ENCODE results near the gene CDKL5.

The CDKL5 gene

DNA sequence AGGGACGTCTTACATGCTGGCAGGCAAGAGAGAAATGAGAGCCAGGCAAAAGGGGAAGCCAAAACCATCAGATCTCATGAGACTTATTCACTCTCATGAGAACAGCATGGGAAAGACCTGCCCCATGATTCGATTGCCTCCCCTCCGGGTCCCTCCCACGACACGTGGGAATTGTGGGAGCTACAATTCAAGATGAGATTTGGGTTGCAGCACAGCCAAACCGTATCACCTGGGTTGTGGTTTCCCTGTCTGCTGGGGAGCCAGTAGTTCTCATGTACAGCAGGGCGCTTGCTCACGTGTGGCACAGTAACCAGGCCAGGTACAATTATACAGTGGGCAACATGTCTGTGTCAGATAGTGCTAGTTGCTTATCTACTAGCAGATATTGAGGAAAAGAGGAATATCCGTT lies 257.6 kb downstream of the CDKL5 start:
- Mint-ChIP-seq H3K27me3 (ENCODE audit: low read depth) (no peaks in the 10 kb centered on the region), H3K36me3 (ENCODE audit: low read depth) (no peaks in the 10 kb centered on the region), H3K4me3 (no peak overlapping the region), H3K27ac (no peak overlapping the region), H3K9me3 (peaks cover 18% of the 10 kb centered on the region), H3K4me1 (no peaks in the 10 kb centered on the region)
- TF ChIP-seq, protein P1, sequence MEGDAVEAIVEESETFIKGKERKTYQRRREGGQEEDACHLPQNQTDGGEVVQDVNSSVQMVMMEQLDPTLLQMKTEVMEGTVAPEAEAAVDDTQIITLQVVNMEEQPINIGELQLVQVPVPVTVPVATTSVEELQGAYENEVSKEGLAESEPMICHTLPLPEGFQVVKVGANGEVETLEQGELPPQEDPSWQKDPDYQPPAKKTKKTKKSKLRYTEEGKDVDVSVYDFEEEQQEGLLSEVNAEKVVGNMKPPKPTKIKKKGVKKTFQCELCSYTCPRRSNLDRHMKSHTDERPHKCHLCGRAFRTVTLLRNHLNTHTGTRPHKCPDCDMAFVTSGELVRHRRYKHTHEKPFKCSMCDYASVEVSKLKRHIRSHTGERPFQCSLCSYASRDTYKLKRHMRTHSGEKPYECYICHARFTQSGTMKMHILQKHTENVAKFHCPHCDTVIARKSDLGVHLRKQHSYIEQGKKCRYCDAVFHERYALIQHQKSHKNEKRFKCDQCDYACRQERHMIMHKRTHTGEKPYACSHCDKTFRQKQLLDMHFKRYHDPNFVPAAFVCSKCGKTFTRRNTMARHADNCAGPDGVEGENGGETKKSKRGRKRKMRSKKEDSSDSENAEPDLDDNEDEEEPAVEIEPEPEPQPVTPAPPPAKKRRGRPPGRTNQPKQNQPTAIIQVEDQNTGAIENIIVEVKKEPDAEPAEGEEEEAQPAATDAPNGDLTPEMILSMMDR (IDR thresholded peaks at IDR 0.05; ENCODE audit: unreplicated experiment in 3 of 3), result no peak

DNA sequence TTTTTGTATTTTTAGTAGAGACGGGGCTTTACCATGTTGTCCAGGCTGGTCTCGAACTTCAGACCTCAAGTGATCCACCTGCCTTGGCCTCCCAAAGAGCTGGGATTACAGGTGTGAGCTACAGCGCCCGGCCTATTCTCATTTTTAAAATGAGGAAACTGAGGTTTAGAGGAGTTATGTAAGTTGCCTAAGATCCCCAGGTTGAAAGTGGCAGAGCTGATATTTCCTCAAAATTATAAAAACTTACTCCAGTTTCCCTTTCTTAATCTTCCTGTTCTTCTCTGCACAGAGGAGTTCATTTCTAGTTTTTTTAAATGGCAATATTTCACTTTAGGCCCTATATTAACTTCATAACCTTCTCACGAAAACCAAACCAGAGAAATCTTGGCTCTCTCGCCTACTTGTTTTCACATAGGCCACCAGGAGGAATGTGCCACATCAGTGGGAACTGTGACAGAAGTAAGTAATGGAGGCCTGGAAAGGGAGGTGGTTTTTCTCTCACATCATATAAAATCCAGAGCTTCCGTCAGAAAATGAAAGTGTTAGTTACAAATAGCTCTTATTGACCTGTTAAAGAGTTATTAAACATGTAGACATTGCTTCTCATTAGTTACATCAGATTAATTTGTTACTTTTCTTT lies 262.6 kb downstream of the CDKL5 start:
- TF ChIP-seq, protein P1 (IDR thresholded peaks at IDR 0.05; ENCODE audit: unreplicated experiment in 3 of 3), result no peak
- H3K36me3 Mint-ChIP-seq (ENCODE audit: low read depth), result no peaks in the 10 kb centered on the region

DNA sequence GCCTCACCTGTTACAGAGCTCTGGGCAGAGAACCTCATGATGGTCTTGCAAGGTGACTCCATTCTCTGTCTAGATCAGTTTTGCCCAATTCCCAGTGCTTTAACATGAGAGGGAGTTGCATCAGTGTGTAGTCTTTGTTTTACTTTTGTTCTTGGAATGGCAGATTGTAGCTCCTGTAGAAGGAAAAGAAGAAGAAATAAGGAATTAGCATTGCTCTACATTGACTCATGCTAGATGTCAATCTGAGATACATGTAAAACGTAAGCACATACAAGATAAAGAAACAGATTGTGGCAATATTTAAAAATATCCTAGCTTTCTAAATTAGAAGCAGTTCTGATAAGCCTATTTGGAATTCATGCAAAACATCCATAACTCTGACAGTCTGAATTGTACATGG lies 266.0 kb downstream of the CDKL5 start:
- Mint-ChIP-seq H3K36me3 (ENCODE audit: low read depth) (no peaks in the 10 kb centered on the region), H3K9me3 (peaks cover 33% of the 10 kb centered on the region), H3K27ac (no peak overlapping the region), H3K4me1 (no peaks in the 10 kb centered on the region), H3K4me3 (no peak overlapping the region), H3K27me3 (ENCODE audit: low read depth) (no peaks in the 10 kb centered on the region)
- TF ChIP-seq, protein P1 (IDR thresholded peaks at IDR 0.05; ENCODE audit: unreplicated experiment in 3 of 3), result no peak

More for the DNA sequence above, 262.6 kb downstream of the CDKL5 start:
- H3K4me3 Mint-ChIP-seq, result no peak overlapping the region
- H3K9me3 Mint-ChIP-seq, result peaks cover 23% of the 10 kb centered on the region
- no peak overlapping the region for H3K27ac Mint-ChIP-seq
- no peaks in the 10 kb centered on the region for H3K27me3 Mint-ChIP-seq (ENCODE audit: low read depth)
- no peaks in the 10 kb centered on the region for H3K4me1 Mint-ChIP-seq

DNA sequence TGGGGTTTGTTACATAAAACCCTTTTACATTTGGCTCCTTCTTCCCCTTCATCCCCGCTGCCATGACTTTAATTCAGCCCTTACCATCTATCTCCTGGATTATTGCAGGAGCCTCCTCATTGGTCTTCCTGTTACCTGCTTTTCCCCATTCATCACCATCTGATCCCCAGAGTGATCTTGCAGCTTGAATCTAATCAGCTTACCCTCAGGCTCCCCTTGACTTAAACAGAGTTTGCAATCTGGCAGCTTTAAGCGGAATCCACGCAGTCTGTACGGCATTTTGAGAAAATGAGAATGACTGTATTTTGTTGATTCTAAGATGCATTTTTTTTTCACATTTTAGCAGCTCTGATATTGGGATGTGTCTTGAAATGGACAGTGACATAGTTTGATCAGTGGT lies 267.1 kb downstream of the CDKL5 start:
- H3K4me1 Mint-ChIP-seq, result no peaks in the 10 kb centered on the region
- H3K9me3 Mint-ChIP-seq, result peaks cover 40% of the 10 kb centered on the region
- H3K36me3 Mint-ChIP-seq (ENCODE audit: low read depth), result no peaks in the 10 kb centered on the region
- H3K4me3 Mint-ChIP-seq, result no peak overlapping the region
- TF ChIP-seq, protein P1 (IDR thresholded peaks at IDR 0.05; ENCODE audit: unreplicated experiment in 3 of 3), result no peak
- no peaks in the 10 kb centered on the region for H3K27me3 Mint-ChIP-seq (ENCODE audit: low read depth)
- H3K27ac Mint-ChIP-seq, result no peak overlapping the region

DNA sequence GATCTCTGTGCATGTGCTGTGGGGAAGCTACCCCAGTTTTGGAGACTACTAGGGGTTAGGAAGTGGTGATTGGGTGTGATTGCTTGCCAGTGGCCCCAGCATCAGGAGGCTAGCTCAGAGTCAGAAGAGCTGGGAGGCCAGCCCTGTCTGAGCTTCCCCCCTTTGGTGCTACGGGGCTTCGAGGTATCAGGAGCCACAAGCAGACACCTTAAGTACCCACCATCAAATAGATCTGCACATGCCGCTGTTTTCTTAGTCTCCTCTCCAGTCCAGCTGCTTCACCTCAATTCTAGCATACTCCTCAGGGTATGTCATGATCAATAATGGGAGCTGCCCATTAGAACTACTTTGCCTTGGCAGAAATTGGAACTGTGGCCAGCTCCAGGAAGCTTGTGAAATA lies 271.2 kb downstream of the CDKL5 start:
- Mint-ChIP-seq H3K4me3 (no peak overlapping the region), H3K4me1 (no peaks in the 10 kb centered on the region), H3K36me3 (ENCODE audit: low read depth) (no peaks in the 10 kb centered on the region), H3K9me3 (peaks cover 28% of the 10 kb centered on the region), H3K27ac (no peak overlapping the region), H3K27me3 (ENCODE audit: low read depth) (no peaks in the 10 kb centered on the region)
- TF ChIP-seq, protein P1 (IDR thresholded peaks at IDR 0.05; ENCODE audit: unreplicated experiment in 3 of 3), result no peak
